Cardiac muscle cell (in vitro differentiated cells and primary cell): ENCODE measurements around the gene LDB3. TPM values are rescaled to one million over a fixed set of nuclear protein-coding genes. Genes with fewer than 3 reads are reported as not detected.
A peak's percentile ranks its signal among the peaks of the same experiment; 100 is the strongest.

Experiments used
- DNase-seq, 2 donors: peaks; one replicate each; pipeline versions ENCODE4 v3.0.0 to v3.0.0-alpha.2; 2010 to 2017; ENCODE audit warnings: low read depth in 1 of 2, low spot score in 1 of 2
- H3K27ac ChIP-seq: fragments of 200-600 bp; sonication (generic); 2 replicates; pipeline ENCODE4 v1.5.1; 2016
- H3K27me3 ChIP-seq: fragments of 200-600 bp; sonication (generic); 2 replicates; pipeline ENCODE4 v1.6.0; 2016; ENCODE audit warnings: control low read depth
- H3K36me3 ChIP-seq: fragments of 200-600 bp; sonication (generic); 2 replicates; pipeline ENCODE4 v1.5.1; 2016; ENCODE audit warnings: control low read depth
- H3K4me1 ChIP-seq: fragments of 200-600 bp; sonication (generic); 2 replicates; pipeline ENCODE4 v1.8.1; 2017; ENCODE audit warnings: low read depth, mild to moderate bottlenecking, mixed run types
- H3K4me3 ChIP-seq: fragments of 200-600 bp; sonication (generic); 2 replicates; pipeline ENCODE4 v1.5.1; 2016; ENCODE audit warnings: mild to moderate bottlenecking
- H3K9me3 ChIP-seq: fragments of 200-600 bp; sonication (generic); 2 replicates; pipeline ENCODE4 v1.5.1; 2017; ENCODE audit warnings: low read depth, mild to moderate bottlenecking, control low read depth
- CTCF ChIP-seq: IDR thresholded peaks from 2 replicates; pipeline ENCODE4 v1.5.1; 2012; ENCODE audit warnings: low read depth, mild to moderate bottlenecking, low read length
- polyA plus RNA-seq: library from polyadenylated mRNA; unstranded; fragments of >200 nt; fragmentation: Nextera tagmentation; extraction: Ambion mirVana; gene quantifications from 2 replicates; pipeline ENCODE4 v1.2.1, GENCODE V29; 2016
- total RNA-seq: library from RNA; depleted of rRNA; stranded (reverse); fragments of >200 nt; gene quantifications from 2 replicates; pipeline ENCODE4 v1.2.3, GENCODE V29; 2016

Gene LDB3
- total and polyA plus RNA-seq, 2 experiments from 2014 or later: 213 to 317 TPM

DNA sequence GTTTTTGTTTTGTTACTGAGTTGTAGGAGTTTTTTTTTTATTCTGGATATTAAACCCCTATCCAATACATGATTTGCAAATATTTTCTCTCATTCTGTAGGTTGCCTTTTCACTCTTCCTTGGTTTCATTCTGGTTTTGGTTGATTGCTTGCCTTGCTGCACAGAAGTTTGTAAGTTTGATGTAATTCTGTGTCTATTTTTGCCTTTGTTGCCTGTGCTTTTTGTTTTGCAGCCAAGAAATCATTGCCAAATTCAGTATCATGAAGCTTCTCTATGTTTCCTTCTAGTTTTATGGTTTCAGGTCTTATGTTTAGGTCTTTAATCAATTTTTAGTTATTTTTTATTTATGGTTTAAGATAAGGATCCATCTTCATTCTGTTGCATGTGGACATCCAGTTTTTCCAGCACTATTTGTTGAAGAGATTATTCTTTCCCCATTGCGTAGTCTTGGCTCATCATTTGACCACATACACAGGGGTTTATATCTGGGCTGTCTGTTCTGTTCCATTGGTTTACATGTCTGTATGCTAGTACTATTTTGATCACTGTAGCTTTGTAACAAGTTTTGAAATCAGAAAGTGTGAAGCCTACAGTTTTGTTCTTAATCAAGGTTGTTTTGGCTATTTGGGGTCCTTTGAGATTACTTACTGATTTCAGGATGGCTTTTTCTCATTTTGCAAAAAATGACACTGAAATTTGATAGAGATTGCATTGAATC is 114.5 kb downstream of the LDB3 start:
- H3K4me1 ChIP-seq: peaks cover 25% of the 10 kb centered on the region

DNA sequence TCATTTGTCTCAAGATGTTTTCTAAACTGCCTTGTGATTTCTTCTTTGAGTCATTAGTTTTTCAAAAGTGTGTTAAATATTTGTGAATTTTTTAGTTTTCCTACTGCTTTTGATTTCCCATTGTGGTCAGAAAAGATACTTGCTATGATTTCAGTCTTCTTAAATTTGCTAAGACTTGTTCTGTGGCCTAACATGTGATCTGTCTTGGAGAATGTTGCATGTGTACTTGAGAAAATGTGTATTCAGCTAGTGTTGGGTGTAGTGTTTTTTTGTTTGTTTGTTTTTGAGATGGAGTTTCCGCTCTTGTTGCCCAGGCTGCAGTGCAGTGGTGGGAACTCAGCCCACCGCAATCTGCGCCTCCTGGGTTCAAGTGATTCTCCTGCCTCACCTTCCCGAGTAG is 116.7 kb downstream of the LDB3 start:
- TF ChIP-seq CTCF: no peak
- peaks cover 25% of the 10 kb centered on the region for H3K4me1 ChIP-seq
- no peaks in the 10 kb centered on the region for H3K27me3 ChIP-seq
- H3K4me3 ChIP-seq: no peak overlapping the region
- H3K9me3 ChIP-seq: no peaks in the 10 kb centered on the region
- H3K36me3 ChIP-seq: no peaks in the 10 kb centered on the region
- no peak overlapping the region for H3K27ac ChIP-seq
- DNase-seq: no peak

More for the DNA sequence above, 114.5 kb downstream of the LDB3 start:
- no peaks in the 10 kb centered on the region for H3K36me3 ChIP-seq
- DNase-seq: peak in 1 of 2 donors; percentile 60
- TF ChIP-seq CTCF: no peak
- H3K27ac ChIP-seq: no peak overlapping the region
- H3K9me3 ChIP-seq: no peaks in the 10 kb centered on the region
- no peak overlapping the region for H3K4me3 ChIP-seq
- H3K27me3 ChIP-seq: no peaks in the 10 kb centered on the region

Other genes with a start within 250 kb of the LDB3 start
- gene WAPL, start 146.7 kb upstream of the LDB3 start, total RNA-seq: 19.9 and 27.9 TPM in 2 replicates
- gene WAPL, start 146.7 kb upstream of the LDB3 start, polyA plus RNA-seq: 15.2 and 22.9 TPM in 2 replicates
- gene OPN4, start 14.0 kb upstream of the LDB3 start, total RNA-seq: 0.18 TPM in 1 of 2 replicates, not detected in the other
- 0.24 TPM in 1 of 2 replicates, not detected in the other for gene OPN4, start 14.0 kb upstream of the LDB3 start, polyA plus RNA-seq
- gene BMPR1A, start 88.1 kb downstream of the LDB3 start, total RNA-seq: 37.0 and 39.4 TPM in 2 replicates
- gene BMPR1A, start 88.1 kb downstream of the LDB3 start, polyA plus RNA-seq: 35.6 and 54.2 TPM in 2 replicates